Stimulated activated CD4-positive, alpha-beta T cell treated with anti-CD3 and anti-CD28 coated beads, Interleukin-1b, Interleukin-23, amount 100 ng/mL, for 1 hour (primary cell): ENCODE results near the gene ZC3H12D.

ENCODE experiments used
- DNase-seq, 2 donors: peaks; one replicate each; pipeline ENCODE4 v3.0.0-alpha.2; 2020; ENCODE audit warnings: low read depth in 2 of 2

Gene ZC3H12D

DNA sequence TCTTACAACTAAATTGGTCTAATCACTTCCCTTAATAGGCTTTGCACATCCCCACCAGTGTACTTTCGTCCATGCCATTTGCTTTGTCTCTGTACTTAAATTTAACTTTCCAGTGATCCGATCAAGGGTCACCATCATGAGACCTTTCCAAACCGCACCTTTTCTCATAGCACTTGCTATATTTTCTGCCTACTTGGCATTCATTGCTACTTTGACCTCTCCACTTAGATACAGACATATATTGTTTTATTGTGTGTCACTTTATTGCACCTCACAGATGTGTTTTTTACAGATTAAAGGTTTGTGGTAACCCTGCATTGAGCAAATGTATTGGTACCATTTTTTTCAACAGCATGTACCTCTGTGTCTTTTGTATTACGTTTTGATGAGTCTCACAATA lies 70.0 kb downstream of the ZC3H12D start:
- no peak for DNase-seq

DNA sequence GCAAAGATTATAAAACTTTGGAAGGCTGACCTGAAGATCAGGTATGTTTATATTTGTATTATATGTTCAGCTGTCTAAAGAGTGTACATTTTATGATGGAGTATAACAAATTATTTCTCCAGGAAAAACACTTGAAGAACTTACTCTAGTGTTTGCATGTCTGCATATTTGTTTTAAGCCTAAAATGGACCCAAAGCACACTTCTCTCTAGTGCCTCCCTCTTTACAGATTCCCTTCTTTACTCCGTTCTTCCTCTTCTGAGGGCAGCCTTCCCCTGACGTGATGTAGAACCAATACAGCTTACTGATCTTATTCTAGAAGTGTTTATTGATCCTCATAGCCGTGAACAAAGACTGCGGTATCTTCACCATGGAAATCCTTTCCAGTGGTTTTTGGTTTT lies 70.8 kb downstream of the ZC3H12D start:
- no peak for DNase-seq

DNA sequence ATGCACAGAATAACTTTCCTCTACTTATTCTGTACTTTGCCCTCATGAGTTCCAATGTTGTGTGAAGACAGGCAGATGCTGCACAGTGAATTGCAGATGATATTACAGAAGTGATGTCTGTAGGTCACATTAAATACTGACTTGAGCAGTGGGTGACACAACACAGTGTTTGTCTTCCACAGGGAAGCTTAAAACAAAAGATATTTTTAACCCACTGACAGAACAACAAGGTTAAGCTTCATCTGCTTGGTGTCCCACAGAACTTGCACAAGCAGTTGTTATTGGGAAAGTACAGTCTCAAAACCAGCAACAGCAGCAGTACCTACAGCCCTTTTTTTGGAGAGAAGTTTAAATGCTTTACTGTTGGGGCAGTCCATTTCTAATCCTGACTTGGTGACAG lies 74.3 kb downstream of the ZC3H12D start:
- DNase-seq = no peak

DNA sequence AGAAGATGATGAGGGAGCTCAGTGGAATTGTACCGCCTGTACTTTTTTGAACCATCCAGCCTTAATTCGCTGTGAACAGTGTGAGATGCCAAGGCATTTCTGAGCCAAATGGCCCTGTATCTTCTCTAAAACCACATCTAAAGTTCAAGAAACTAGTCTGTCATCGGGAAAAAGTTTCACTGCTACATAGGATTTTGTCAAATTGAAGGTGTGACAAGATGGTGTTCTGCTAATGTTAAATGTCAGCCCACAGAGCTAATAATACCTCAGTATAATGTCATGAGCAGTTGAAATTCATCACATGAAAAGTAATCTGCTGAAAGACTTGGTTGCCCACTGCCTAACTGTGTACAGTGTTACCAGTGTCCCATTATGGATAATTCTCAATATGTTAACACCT lies 75.2 kb downstream of the ZC3H12D start:
- DNase-seq = no peak

GRCh38 chr6:149405823-149406765 lies 78.7 kb downstream of the ZC3H12D start:
- no peak for DNase-seq

DNA sequence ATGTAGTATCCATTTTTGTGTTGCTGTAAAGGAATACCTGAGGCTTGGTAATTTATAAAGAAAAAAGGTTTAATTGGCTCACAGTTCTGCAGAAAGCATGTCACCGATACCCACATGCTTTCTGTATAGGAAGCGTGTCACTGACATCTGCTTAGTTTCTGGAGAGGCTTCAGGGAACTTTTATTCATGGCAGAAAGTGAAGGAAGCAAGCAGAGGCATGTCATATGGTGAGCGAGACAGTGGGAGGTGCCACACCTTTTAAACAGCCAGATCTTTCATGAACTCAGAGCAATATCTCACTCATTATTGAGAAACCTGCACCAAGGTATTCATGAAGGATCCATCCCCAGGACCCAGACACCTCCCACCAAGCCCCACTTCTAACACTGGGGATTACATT lies 81.3 kb downstream of the ZC3H12D start:
- DNase-seq = no peak

DNA sequence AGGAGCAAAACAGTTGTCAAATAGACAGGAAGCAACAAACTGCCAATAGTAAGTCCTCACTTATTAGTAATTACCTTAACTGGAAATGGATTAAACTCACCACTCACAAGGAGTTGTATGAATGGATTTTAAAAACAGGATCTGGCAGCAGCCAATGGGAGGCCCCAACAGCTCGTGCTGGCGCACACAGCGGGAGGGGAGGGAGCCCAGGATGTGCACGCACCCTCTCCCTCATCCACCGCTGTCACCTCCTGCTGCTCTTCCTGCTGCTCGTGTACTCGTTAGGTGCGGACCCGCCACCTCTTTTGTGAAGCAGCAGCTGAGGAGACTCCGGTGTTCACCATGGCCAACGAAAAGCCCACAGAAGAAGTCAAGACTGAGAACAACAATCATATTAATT lies 84.8 kb downstream of the ZC3H12D start, which contains the start of gene SUMO4:
Gene SUMO4, plus strand, starts transcription at position 213 of the 400 bp plus-strand sequence. Its CDS starts 130 bp downstream, at position 343.
- no peak for DNase-seq

DNA sequence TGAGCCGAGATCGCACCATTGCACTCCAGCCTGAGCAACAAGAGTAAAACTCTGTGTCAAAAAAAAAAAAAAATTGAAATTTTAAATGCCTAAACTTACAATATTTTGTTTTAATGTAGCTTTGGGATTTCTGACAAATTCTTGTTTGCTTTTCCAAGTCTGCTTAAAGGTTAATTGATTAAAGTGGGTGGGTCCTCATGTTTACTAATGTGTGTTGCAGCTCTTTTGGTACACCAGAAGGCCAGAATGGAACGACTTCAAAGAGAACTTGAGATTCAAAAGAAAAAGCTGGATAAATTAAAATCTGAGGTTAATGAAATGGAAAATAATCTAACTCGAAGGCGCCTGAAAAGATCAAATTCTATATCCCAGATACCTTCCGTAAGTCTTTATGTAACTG lies 87.4 kb downstream of the ZC3H12D start:
- no peak for DNase-seq
